Spleen (tissue), 11 donors: ENCODE measurements around the gene HAUS1. TPM values are rescaled to one million over a fixed set of nuclear protein-coding genes. Genes with fewer than 3 reads are reported as not detected.
"Not testable (repeated sequence)": the region's sequence is repeated elsewhere in the genome, so short reads cannot be mapped to it uniquely, and the experiment has no call there.

ENCODE experiments used
- DNase-seq: peaks from one replicate; pipeline ENCODE4 v3.0.0-alpha.2; 2020
- H3K27ac ChIP-seq, 8 donors: fragments of 200-600 bp; sonication (generic) in 7 of 8; 1 replicate in 4 of 8; 2 replicates in 4 of 8; pipeline versions ENCODE4 v1.5.0 to v1.8.0; 2016 to 2021; ENCODE audit warnings: inconsistent platforms in 4 of 8, mild to moderate bottlenecking in 4 of 8, moderate library complexity in 1 of 8
- H3K27me3 ChIP-seq, 7 donors: fragments of 200-600 bp; sonication (generic) in 6 of 7; replicated peaks in 1 of 7; 1 replicate in 4 of 7; 2 replicates in 3 of 7; pipeline versions ENCODE4 v1.5.0 to v1.8.0; 2016 to 2021; ENCODE audit warnings: inconsistent platforms in 3 of 7, mild to moderate bottlenecking in 1 of 7
- H3K36me3 ChIP-seq, 6 donors: fragments of 200-600 bp; sonication (generic) in 5 of 6; 1 replicate in 4 of 6; 2 replicates in 2 of 6; pipeline versions ENCODE4 v1.5.0 to v1.8.0; 2016 to 2021; ENCODE audit warnings: inconsistent platforms in 2 of 6
- H3K4me1 ChIP-seq, 6 donors: fragments of 200-600 bp; sonication (generic) in 5 of 6; 1 replicate in 3 of 6; 2 replicates in 3 of 6; pipeline versions ENCODE4 v1.5.0 to v1.8.0; 2016 to 2021; ENCODE audit warnings: inconsistent platforms in 3 of 6
- H3K4me3 ChIP-seq, 8 donors: fragments of 200-600 bp; sonication (generic) in 7 of 8; 1 replicate in 4 of 8; 2 replicates in 4 of 8; pipeline versions ENCODE4 v1.5.0 to v1.8.0; 2016 to 2021; ENCODE audit warnings: inconsistent platforms in 4 of 8, mild to moderate bottlenecking in 4 of 8, moderate library complexity in 2 of 8
- H3K9me3 ChIP-seq, 8 donors: fragments of 200-600 bp; sonication (generic) in 7 of 8; 1 replicate in 4 of 8; 2 replicates in 4 of 8; pipeline versions ENCODE4 v1.5.0 to v1.8.0; 2016 to 2021; ENCODE audit warnings: inconsistent platforms in 4 of 8
- POLR2A ChIP-seq, 3 donors: fragments of 450-650 bp; IDR thresholded peaks; one replicate each; pipeline ENCODE4 v1.5.1; 2017; ENCODE audit warnings: antibody characterized with exemption in 3 of 3, mild to moderate bottlenecking in 1 of 3
- POLR2AphosphoS5 ChIP-seq, 3 donors: sonication (generic); formaldehyde crosslinking; IDR thresholded peaks; one replicate each; pipeline ENCODE4 v1.5.1; 2017; ENCODE audit warnings: antibody characterized with exemption in 3 of 3
- WGBS, 5 donors: extraction: QIAGEN DNeasy Blood & Tissue Kit in 3 of 5; methylation state at CpG; one replicate each; pipeline versions ENCODE4 v1.1.5 to v1.1.7; 2013 to 2018; 5-methylcytosine and 5-hydroxymethylcytosine counted together
- intact Hi-C: fragments of 100-400 bp; cut with DNase I; formaldehyde crosslinking; loops from one replicate; pipeline ENCODE4 v1.15.0; 2023; ENCODE audit warnings: low total_unique reads
- polyA plus RNA-seq, 3 donors: library from polyadenylated mRNA; stranded (reverse); fragments of 200-250 nt; gene quantifications; one replicate each; pipeline ENCODE4 v1.2.1, GENCODE V29; 2013
- total RNA-seq, 7 donors: library from RNA; depleted of rRNA in 3 of 7; stranded (reverse); fragments of >200 nt in 3 of 7; fragmentation: NEBNext Ultra II Directional in 4 of 7; extraction: Animal tissue kit (Norgen Biotek cat#: 25700) in 4 of 7; gene quantifications; one replicate each; pipeline versions ENCODE4 v1.1.0 to v1.2.1, GENCODE V29; 2016 to 2021
- TF ChIP-seq, protein P1 (sequence below), 11 experiments: fragments of 200-600 bp in 7 of 11; fragments of 450-650 bp in 4 of 11; sonication (generic) in 4 of 11; IDR thresholded peaks in 8 of 11; conservative IDR thresholded peaks in 3 of 11; 1 replicate in 7 of 11; 2 replicates in 4 of 11; pipeline versions ENCODE4 v1.4.0 to v1.8.0; 2016 to 2021; ENCODE audit warnings: antibody characterized with exemption in 11 of 11, inconsistent platforms in 4 of 11, mild to moderate bottlenecking in 1 of 11
- donor health status: healthy with polysubstance abuse.
- donor health status: DM: no; HTN: no; CAD: no; lungs with moderate emphysema.
- donor health status: DM: no; HTN: no; CAD: no.
- donor health status: Bipolar disorder and iron deficiency.
- donor health status: healthy.
- donor health status: DM: no; HTN: no; CAD: no.
- donor health status: DM: yes; HTN: yes; CAD: no.

Gene HAUS1
- total and polyA plus RNA-seq, 10 donors, result 15.6 to 44.9 (median 18.7) TPM

DNA sequence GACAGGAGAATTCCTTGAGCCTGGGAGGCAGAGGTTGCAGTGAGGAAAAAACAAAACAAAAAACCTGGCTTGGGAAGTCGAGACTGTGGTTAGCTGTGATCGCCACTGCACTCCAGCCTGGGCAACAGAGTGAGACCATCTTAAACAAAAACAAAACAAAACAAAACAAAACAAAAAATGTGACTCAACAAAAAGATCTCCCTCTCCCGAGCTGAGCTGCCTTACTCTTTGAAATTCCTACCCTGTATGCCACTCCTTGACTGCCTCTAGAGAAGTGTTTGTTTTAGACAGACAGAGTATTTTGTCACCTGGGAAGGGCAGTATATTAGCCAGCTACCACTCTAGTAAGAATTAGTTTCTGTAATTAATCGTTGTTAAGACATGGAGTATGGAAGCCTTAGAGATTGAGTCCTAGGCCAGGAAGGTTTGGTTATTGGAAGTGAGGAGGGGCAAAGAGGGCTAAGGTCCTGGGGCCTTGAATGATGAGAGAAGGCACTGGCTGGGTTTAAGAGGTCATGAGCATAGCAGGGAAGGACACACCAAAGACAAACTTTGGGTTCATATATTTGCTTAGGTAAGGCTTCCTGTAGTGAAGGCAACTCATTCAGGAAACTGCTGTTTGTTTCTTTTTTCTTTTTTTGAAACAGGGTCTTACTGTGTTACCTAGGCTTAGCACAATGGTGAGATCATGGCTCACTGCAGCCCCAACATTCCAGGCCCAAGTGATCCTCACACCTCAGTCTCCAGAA is 56.0 kb downstream of the HAUS1 start:
- no peak for TF ChIP-seq POLR2AphosphoS5 (IDR thresholded peaks at IDR 0.05)
- TF ChIP-seq POLR2A (IDR thresholded peaks at IDR 0.05), result no peak
- TF ChIP-seq, protein P1, sequence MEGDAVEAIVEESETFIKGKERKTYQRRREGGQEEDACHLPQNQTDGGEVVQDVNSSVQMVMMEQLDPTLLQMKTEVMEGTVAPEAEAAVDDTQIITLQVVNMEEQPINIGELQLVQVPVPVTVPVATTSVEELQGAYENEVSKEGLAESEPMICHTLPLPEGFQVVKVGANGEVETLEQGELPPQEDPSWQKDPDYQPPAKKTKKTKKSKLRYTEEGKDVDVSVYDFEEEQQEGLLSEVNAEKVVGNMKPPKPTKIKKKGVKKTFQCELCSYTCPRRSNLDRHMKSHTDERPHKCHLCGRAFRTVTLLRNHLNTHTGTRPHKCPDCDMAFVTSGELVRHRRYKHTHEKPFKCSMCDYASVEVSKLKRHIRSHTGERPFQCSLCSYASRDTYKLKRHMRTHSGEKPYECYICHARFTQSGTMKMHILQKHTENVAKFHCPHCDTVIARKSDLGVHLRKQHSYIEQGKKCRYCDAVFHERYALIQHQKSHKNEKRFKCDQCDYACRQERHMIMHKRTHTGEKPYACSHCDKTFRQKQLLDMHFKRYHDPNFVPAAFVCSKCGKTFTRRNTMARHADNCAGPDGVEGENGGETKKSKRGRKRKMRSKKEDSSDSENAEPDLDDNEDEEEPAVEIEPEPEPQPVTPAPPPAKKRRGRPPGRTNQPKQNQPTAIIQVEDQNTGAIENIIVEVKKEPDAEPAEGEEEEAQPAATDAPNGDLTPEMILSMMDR (IDR thresholded peaks at IDR 0.05 in 8 of 11, conservative IDR thresholded peaks at IDR 0.05 in 3 of 11), result no peak
- Histone ChIP-seq H3K4me3 (no peak overlapping the region), H3K36me3 (no peaks in the 10 kb centered on the region), H3K4me1 (peaks cover 0 to 22% (median 4%) of the 10 kb centered on the region in 6 donors), H3K9me3 (no peaks in the 10 kb centered on the region), H3K27ac (no peak overlapping the region), H3K27me3 (no peaks in the 10 kb centered on the region)
- intact Hi-C loops, result no loop called here
- DNase-seq, result no peak
- WGBS, 5 donors, result 82 to 95% (median 91%) methylated on average over 4 of the region's 4 CpGs

- H3K9me3 ChIP-seq, H3K4me3 ChIP-seq, H3K36me3 ChIP-seq, DNase-seq, intact Hi-C loops, H3K27ac ChIP-seq, H3K27me3 ChIP-seq: not testable (repeated sequence)
- WGBS, 5 donors, result 93 to 97% (median 97%) methylated on average over 5 of the region's 5 CpGs
- peaks cover 0 to 16% (median 4%) of the 10 kb centered on the region in 6 donors for H3K4me1 ChIP-seq
These were observed 56.7 kb downstream of the HAUS1 start for GRCh38 chr18:46160840-46161239.

- H3K27ac ChIP-seq, result no peak overlapping the region
- H3K4me1 ChIP-seq, result peaks cover 0 to 6% (median 0%) of the 10 kb centered on the region in 6 donors
- H3K9me3 ChIP-seq, result no peaks in the 10 kb centered on the region
- no peaks in the 10 kb centered on the region for H3K36me3 ChIP-seq
- no peaks in the 10 kb centered on the region for H3K27me3 ChIP-seq
- intact Hi-C loops, result no loop called here
- H3K4me3 ChIP-seq, result no peak overlapping the region
- no peak for DNase-seq
- 79 to 89% (median 84%) methylated on average over 6 of the region's 6 CpGs for WGBS, 5 donors
- TF ChIP-seq POLR2A (IDR thresholded peaks at IDR 0.05) (no peak), POLR2AphosphoS5 (IDR thresholded peaks at IDR 0.05) (no peak)
- TF ChIP-seq, protein P1 (IDR thresholded peaks at IDR 0.05 in 8 of 11, conservative IDR thresholded peaks at IDR 0.05 in 3 of 11), result no peak
These were observed 57.7 kb downstream of the HAUS1 start for GRCh38 chr18:46161703-46162396.

DNA sequence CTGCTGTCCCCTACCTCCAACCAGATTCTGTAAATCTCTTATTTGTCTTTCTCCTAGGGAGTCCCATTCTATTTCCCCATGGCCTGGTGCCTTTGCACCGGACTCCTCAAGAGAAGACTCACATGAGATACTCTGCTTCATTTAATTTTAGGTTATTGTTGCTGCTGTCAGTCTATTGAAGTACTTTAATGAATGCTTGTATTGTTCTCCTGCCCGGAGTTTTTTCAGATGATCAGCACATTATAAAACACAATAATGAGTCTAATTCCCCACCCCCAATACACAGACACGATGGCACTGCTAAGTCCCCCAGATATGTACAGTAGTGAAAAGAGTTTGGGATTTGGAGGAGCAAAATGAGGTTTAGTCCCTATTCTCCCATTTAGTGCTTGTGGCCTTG is 58.9 kb downstream of the HAUS1 start:
- TF ChIP-seq, protein P1 (IDR thresholded peaks at IDR 0.05 in 8 of 11, conservative IDR thresholded peaks at IDR 0.05 in 3 of 11), result no peak
- no peak for TF ChIP-seq POLR2AphosphoS5 (IDR thresholded peaks at IDR 0.05)
- TF ChIP-seq POLR2A (IDR thresholded peaks at IDR 0.05), result no peak
- 72 to 84% (median 82%) methylated on average over 3 of the region's 3 CpGs for WGBS, 5 donors

More for the DNA sequence above, 58.9 kb downstream of the HAUS1 start:
- H3K4me3 ChIP-seq, result no peak overlapping the region
- intact Hi-C loops, result no loop called here
- no peak overlapping the region for H3K27ac ChIP-seq
- no peak for DNase-seq
- no peaks in the 10 kb centered on the region for H3K36me3 ChIP-seq
- H3K27me3 ChIP-seq, result no peaks in the 10 kb centered on the region
- no peaks in the 10 kb centered on the region for H3K9me3 ChIP-seq
- peaks cover 0 to 12% (median 3%) of the 10 kb centered on the region in 6 donors for H3K4me1 ChIP-seq
